ENCODE measurements around the gene NEURL1. TPM values are rescaled to one million over a fixed set of nuclear protein-coding genes. Genes with fewer than 3 reads are reported as not detected.

NEURL1 gene
- total RNA-seq, 1 experiment from 2014 or later = 0.10 TPM

DNA sequence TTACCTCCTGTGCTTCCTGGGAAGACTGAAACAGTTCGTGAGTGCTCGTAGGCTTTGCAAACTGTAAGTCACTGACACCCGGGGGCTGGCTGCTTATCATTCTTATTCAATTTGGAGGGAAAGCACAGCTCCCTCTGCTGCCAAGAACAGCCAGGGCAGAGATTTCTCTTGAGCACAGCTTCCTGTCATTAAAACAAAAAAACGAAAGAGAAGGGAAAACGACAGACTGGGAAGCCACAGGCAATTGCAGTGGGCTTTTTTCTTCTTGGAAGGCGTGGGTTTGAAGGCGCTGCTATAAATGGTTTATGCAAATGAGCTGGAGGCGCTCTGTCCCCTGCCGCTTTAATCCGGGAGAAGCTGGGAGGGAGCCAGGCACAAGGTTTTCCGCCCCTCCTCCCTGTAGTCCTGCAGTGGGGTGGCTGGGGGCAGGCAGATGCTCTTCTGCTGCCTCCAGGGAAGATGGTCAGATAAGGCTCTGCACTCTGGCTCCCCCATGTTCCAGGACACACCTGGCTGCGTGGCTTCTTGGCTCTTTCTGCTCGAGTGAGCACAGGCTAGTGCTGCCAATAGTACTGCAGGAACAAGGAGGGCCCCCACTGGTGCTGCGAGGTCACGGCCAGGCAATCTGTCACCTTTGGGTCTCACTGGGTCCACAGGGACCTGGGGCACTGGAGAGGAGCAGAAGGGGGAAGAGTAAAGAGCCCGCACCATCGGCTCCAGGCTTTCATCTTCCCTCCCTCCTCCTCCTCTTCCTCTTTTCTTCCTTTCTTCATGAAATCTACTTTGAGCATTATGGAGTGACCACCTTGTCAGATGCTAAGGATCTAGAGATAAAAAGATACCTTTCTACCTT, 49.5 kb downstream of the NEURL1 start:
- POLR2A ChIA-PET = interaction anchor here (0.6 to 0.7 kb wide), 2 partner anchors 27 to 36 kb away, joined by 3 to 4 read pairs; no protein-coding TSS in a partner anchor
- BruUV-seq (replicated peaks) = no TSS peak
- no peaks in the 10 kb centered on the region for H3K9me3 ChIP-seq (ENCODE audit: control insufficient read depth, insufficient read depth, low read depth, low read length)
- DNase-seq (ENCODE audit: low read depth, low spot score) (no peak), ATAC-seq (peak; percentile 65)
- CTCF ChIA-PET = interaction anchor here (0.5 to 0.9 kb wide), 3 partner anchors 38 to 57 kb away, joined by 4 to 16 read pairs (median 7); no protein-coding TSS in a partner anchor
- peak overlapping the region in 1 of 2 experiments; percentile 4; a peak in 1 of 4 replicates for H3K4me3 ChIP-seq (ENCODE audit: low read depth in 2 of 2, low read length in 2 of 2)
- TF ChIP-seq, protein P1, sequence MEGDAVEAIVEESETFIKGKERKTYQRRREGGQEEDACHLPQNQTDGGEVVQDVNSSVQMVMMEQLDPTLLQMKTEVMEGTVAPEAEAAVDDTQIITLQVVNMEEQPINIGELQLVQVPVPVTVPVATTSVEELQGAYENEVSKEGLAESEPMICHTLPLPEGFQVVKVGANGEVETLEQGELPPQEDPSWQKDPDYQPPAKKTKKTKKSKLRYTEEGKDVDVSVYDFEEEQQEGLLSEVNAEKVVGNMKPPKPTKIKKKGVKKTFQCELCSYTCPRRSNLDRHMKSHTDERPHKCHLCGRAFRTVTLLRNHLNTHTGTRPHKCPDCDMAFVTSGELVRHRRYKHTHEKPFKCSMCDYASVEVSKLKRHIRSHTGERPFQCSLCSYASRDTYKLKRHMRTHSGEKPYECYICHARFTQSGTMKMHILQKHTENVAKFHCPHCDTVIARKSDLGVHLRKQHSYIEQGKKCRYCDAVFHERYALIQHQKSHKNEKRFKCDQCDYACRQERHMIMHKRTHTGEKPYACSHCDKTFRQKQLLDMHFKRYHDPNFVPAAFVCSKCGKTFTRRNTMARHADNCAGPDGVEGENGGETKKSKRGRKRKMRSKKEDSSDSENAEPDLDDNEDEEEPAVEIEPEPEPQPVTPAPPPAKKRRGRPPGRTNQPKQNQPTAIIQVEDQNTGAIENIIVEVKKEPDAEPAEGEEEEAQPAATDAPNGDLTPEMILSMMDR (IDR thresholded peaks at IDR 0.05) = no peak; the same call in 1 of the 2 replicates
- TF ChIP-seq POLR2AphosphoS5 (IDR thresholded peaks at IDR 0.05; ENCODE audit: low read depth, low read length) (no peak), SIN3A (IDR thresholded peaks at IDR 0.05; ENCODE audit: borderline replicate concordance, insufficient read depth, low read depth, low read length) (no peak), TCF7L2 (IDR thresholded peaks at IDR 0.05; ENCODE audit: low read depth, low read length) (no peak)
- TF ChIP-seq, protein P2, sequence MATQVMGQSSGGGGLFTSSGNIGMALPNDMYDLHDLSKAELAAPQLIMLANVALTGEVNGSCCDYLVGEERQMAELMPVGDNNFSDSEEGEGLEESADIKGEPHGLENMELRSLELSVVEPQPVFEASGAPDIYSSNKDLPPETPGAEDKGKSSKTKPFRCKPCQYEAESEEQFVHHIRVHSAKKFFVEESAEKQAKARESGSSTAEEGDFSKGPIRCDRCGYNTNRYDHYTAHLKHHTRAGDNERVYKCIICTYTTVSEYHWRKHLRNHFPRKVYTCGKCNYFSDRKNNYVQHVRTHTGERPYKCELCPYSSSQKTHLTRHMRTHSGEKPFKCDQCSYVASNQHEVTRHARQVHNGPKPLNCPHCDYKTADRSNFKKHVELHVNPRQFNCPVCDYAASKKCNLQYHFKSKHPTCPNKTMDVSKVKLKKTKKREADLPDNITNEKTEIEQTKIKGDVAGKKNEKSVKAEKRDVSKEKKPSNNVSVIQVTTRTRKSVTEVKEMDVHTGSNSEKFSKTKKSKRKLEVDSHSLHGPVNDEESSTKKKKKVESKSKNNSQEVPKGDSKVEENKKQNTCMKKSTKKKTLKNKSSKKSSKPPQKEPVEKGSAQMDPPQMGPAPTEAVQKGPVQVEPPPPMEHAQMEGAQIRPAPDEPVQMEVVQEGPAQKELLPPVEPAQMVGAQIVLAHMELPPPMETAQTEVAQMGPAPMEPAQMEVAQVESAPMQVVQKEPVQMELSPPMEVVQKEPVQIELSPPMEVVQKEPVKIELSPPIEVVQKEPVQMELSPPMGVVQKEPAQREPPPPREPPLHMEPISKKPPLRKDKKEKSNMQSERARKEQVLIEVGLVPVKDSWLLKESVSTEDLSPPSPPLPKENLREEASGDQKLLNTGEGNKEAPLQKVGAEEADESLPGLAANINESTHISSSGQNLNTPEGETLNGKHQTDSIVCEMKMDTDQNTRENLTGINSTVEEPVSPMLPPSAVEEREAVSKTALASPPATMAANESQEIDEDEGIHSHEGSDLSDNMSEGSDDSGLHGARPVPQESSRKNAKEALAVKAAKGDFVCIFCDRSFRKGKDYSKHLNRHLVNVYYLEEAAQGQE (IDR thresholded peaks at IDR 0.05; ENCODE audit: insufficient read depth in 1 of 2, low read depth in 2 of 2, low read length in 1 of 2) = no peak
- intact Hi-C loops (cut with micrococcal nuclease; ENCODE audit: unreplicated experiment) (no loop called here), in situ Hi-C loops (cut with HindIII; ENCODE audit: low pct_unique_long_range_greater_than_20kb, low sequenced_read_pairs) (no loop called here)
- H3K27me3 ChIP-seq (ENCODE audit: control insufficient read depth, insufficient read depth, low read length) = peaks cover 5% of the 10 kb centered on the region; the same call in 1 of the 2 replicates
- peaks cover 8% of the 10 kb centered on the region for H3K4me1 ChIP-seq (ENCODE audit: control insufficient read depth, insufficient read depth, low read length)
- H3K36me3 ChIP-seq (ENCODE audit: control insufficient read depth, insufficient read depth, low read length) = no peaks in the 10 kb centered on the region
- H3K27ac ChIP-seq (ENCODE audit: low read length) = no peak overlapping the region

DNA sequence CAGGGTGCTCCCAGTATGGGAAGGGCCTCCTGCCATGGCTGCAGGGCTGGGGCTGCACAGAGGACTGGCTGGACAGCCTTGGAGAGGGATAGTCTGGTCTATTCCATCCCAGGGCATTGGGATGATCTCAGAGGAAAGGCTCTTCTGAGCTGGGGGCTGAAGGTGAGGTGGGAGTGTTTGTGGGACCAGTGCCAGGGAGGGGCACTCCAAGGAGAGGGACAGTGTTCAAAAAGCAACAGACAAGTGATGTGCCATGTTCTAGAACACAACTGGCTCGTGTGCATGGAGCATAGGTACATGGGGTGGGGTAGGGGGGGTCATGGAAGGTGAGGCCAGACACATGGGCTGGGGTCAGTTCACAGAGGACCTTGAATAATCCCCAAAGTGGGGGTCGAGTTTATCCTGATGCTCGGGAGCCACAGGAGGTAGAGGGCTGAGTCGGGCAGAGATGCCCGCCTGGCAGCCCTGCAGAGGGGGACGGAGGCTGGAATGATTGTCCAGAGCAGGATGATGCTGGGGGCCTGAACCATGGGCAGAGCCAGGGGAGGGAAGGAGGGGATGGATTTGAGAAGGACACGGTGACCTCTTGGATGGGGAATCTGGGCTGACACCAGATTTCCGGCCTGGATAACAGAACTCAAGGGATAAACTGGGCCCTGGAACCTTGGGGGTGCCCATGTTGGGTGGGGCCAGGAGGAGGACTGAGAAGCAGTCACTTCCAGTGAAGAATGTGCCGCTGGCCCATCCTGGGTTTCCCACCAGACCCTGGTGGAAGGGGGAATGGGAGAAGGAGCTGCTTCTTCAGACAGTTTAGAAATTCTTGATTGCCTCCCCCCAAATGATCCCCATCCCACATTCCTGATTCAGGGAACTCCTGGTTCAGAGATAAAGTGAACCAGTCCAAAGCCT, 50.4 kb downstream of the NEURL1 start:
- POLR2A ChIA-PET = no interaction called here
- DNase-seq (ENCODE audit: low read depth, low spot score) = no peak
- no peaks in the 10 kb centered on the region for H3K36me3 ChIP-seq (ENCODE audit: control insufficient read depth, insufficient read depth, low read length)
- ATAC-seq = no peak
- H3K4me1 ChIP-seq (ENCODE audit: control insufficient read depth, insufficient read depth, low read length) = peaks cover 8% of the 10 kb centered on the region
- H3K9me3 ChIP-seq (ENCODE audit: control insufficient read depth, insufficient read depth, low read depth, low read length) = no peaks in the 10 kb centered on the region
- intact Hi-C loops (cut with micrococcal nuclease; ENCODE audit: unreplicated experiment) (no loop called here), in situ Hi-C loops (cut with HindIII; ENCODE audit: low pct_unique_long_range_greater_than_20kb, low sequenced_read_pairs) (no loop called here)
- peaks cover 5% of the 10 kb centered on the region; the same call in 1 of the 2 replicates for H3K27me3 ChIP-seq (ENCODE audit: control insufficient read depth, insufficient read depth, low read length)
- no peak overlapping the region for H3K4me3 ChIP-seq (ENCODE audit: low read depth in 2 of 2, low read length in 2 of 2)
- CTCF ChIA-PET = no interaction called here
- H3K27ac ChIP-seq (ENCODE audit: low read length) = no peak overlapping the region
- no TSS peak for BruUV-seq (replicated peaks)
- TF ChIP-seq SIN3A (IDR thresholded peaks at IDR 0.05; ENCODE audit: borderline replicate concordance, insufficient read depth, low read depth, low read length) (no peak), TCF7L2 (IDR thresholded peaks at IDR 0.05; ENCODE audit: low read depth, low read length) (no peak), POLR2AphosphoS5 (IDR thresholded peaks at IDR 0.05; ENCODE audit: low read depth, low read length) (no peak)
- TF ChIP-seq, protein P1 (IDR thresholded peaks at IDR 0.05) = no peak
- TF ChIP-seq, protein P2 (IDR thresholded peaks at IDR 0.05; ENCODE audit: insufficient read depth in 1 of 2, low read depth in 2 of 2, low read length in 1 of 2) = no peak
